Bronchial epithelial cell (primary cell): Measurements from ENCODE around the gene JAZF1. TPM values are rescaled to one million over a fixed set of nuclear protein-coding genes. Genes with fewer than 3 reads are reported as not detected.

Experiments
- DNase-seq: peaks from one replicate; pipeline ENCODE4 v3.0.0-alpha.2; 2010; ENCODE audit warnings: low read depth
- FAIRE-seq: peaks from 2 replicates; lab custom pipeline; 2011; peaks lifted over from hg19 to GRCh38; lab: Jason Lieb, UNC
- H3K27me3 ChIP-seq: 2 replicates; pipeline ENCODE4 v1.5.1; 2011; ENCODE audit warnings: low read length; ENCODE audit not compliant: control insufficient read depth, insufficient read depth
- H3K36me3 ChIP-seq: 2 replicates; pipeline ENCODE4 v1.5.1; 2011; ENCODE audit warnings: low read length; ENCODE audit not compliant: control insufficient read depth, insufficient read depth
- H3K4me3 ChIP-seq: 2 replicates; pipeline ENCODE4 v1.5.1; 2011; ENCODE audit warnings: mild to moderate bottlenecking, low read depth, low read length, control low read depth
- total RNA-seq: library from RNA; depleted of rRNA; stranded (reverse); fragments of >200 nt; gene quantifications from 2 replicates; pipeline ENCODE4 v1.2.1, GENCODE V29; 2014
- TF ChIP-seq, protein P1 (sequence below): IDR thresholded peaks from 2 replicates; pipeline ENCODE4 v1.5.1; 2011; ENCODE audit warnings: mild to moderate bottlenecking, moderate library complexity, low read length, control low read depth, inconsistent platforms; ENCODE audit not compliant: insufficient read depth, severe bottlenecking

JAZF1 gene
- total RNA-seq, 1 donor from 2014 or later, result 1.1 TPM

- DNase-seq, result no peak
- FAIRE-seq, result no peak
- Histone ChIP-seq H3K4me3 (peak overlapping the region; percentile 85), H3K27me3 (no peaks in the 10 kb centered on the region), H3K36me3 (no peaks in the 10 kb centered on the region)
- TF ChIP-seq, protein P1, sequence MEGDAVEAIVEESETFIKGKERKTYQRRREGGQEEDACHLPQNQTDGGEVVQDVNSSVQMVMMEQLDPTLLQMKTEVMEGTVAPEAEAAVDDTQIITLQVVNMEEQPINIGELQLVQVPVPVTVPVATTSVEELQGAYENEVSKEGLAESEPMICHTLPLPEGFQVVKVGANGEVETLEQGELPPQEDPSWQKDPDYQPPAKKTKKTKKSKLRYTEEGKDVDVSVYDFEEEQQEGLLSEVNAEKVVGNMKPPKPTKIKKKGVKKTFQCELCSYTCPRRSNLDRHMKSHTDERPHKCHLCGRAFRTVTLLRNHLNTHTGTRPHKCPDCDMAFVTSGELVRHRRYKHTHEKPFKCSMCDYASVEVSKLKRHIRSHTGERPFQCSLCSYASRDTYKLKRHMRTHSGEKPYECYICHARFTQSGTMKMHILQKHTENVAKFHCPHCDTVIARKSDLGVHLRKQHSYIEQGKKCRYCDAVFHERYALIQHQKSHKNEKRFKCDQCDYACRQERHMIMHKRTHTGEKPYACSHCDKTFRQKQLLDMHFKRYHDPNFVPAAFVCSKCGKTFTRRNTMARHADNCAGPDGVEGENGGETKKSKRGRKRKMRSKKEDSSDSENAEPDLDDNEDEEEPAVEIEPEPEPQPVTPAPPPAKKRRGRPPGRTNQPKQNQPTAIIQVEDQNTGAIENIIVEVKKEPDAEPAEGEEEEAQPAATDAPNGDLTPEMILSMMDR, result no peak
These were observed 598 bp downstream of the JAZF1 start for GRCh38 chr7:28180031-28180363.

- H3K4me3 ChIP-seq, result peak overlapping the region; percentile 85
- no peaks in the 10 kb centered on the region for H3K27me3 ChIP-seq
- TF ChIP-seq, protein P1, result no peak
- FAIRE-seq, result no peak
- H3K36me3 ChIP-seq, result no peaks in the 10 kb centered on the region
- no peak for DNase-seq
These were observed 1.2 kb downstream of the JAZF1 start for GRCh38 chr7:28179120-28180030.

- no peak for FAIRE-seq
- H3K27me3 ChIP-seq, result no peaks in the 10 kb centered on the region
- H3K4me3 ChIP-seq, result peak overlapping the region; percentile 85
- TF ChIP-seq, protein P1, result no peak
- peak; percentile 54 for DNase-seq
- H3K36me3 ChIP-seq, result no peaks in the 10 kb centered on the region
These were observed 2.0 kb downstream of the JAZF1 start for GRCh38 chr7:28178599-28178998.

DNA sequence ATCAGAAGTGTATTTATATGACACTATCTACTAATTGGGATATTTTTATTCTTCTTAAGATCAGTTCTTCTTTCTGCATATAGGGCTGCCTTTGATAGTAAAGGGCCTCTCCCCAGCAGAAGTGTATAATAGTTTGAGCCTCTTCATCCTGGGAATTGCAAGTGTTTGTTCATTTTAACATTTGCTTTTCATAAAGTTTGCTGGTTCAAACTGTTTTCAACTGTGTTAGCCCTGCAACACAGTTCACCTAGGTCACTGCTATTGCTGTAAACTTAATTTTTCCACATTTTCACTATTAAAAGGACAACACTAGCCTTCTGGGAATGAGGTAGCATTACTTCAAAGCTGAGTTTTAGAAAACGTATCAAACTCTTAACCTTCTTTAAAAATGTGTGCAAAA, 2.8 kb downstream of the JAZF1 start:
- Histone ChIP-seq H3K27me3 (no peaks in the 10 kb centered on the region), H3K36me3 (no peaks in the 10 kb centered on the region), H3K4me3 (no peak overlapping the region)
- TF ChIP-seq, protein P1, result no peak
- no peak for DNase-seq
- no peak for FAIRE-seq

GRCh38 chr7:28176645-28177044, 4.0 kb downstream of the JAZF1 start:
- no peak for FAIRE-seq

More at GRCh38 chr7:28176645-28177044, 4.0 kb downstream of the JAZF1 start:
- TF ChIP-seq, protein P1, result no peak
- no peaks in the 10 kb centered on the region for H3K27me3 ChIP-seq
- no peak for DNase-seq
- H3K4me3 ChIP-seq, result no peak overlapping the region
- H3K36me3 ChIP-seq, result no peaks in the 10 kb centered on the region
